PFSK-1 (cell line): ENCODE results near the gene ZHX3.

ENCODE experiments used
- FOXP2 ChIP-seq: optimal IDR thresholded peaks from 2 replicates; pipeline ENCODE3; 2011; ENCODE audit warnings: borderline replicate concordance, control low read depth, inconsistent platforms; ENCODE audit not compliant: insufficient read depth; ENCODE audit errors: extremely low read length, extremely low read depth
- POLR2AphosphoS5 ChIP-seq: IDR thresholded peaks from 2 replicates; pipeline ENCODE4 v1.6.1; 2012; ENCODE audit warnings: low read depth, mild to moderate bottlenecking, control low read depth, low read length, moderate library complexity
- SIN3A ChIP-seq: IDR thresholded peaks from 2 replicates; pipeline ENCODE4 v1.6.1; 2012; ENCODE audit warnings: mild to moderate bottlenecking, low read length, moderate library complexity, borderline replicate concordance; ENCODE audit not compliant: insufficient read depth
- TAF1 ChIP-seq: IDR thresholded peaks from 2 replicates; pipeline ENCODE4 v1.6.1; 2012; ENCODE audit warnings: low read length, control low read depth, borderline replicate concordance; ENCODE audit not compliant: insufficient read depth
- TF ChIP-seq, protein P1 (sequence below), 2 experiments: IDR thresholded peaks; 2 replicates each; pipeline versions ENCODE4 v1.6.1 to v1.8.0; 2011 to 2012; ENCODE audit warnings: low read depth in 2 of 2, low read length in 2 of 2, control low read depth in 1 of 2, inconsistent platforms in 1 of 2, mild to moderate bottlenecking in 1 of 2, moderate library complexity in 1 of 2; ENCODE audit not compliant: insufficient read depth in 1 of 2

The ZHX3 gene

DNA sequence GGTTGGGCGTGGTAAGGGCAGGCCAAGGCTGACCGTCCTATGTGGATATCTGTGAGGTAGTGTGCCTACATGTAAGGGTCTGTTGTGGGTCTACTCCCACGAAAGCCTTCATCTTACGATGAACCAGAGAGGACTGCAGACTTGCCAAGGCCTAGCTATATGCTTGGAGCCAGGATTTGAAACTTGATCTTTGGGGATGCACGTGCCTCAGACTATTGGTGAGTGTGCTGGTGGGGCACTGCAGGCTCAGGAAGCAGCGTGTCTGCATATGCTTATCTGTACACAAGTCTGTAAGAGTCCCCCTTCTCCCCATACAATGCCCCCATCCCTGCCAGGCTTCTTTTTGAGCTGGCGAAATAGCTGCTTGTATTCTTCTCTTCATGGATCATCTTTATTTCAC is 162.3 kb downstream of the ZHX3 start:
- TF ChIP-seq, protein P1, sequence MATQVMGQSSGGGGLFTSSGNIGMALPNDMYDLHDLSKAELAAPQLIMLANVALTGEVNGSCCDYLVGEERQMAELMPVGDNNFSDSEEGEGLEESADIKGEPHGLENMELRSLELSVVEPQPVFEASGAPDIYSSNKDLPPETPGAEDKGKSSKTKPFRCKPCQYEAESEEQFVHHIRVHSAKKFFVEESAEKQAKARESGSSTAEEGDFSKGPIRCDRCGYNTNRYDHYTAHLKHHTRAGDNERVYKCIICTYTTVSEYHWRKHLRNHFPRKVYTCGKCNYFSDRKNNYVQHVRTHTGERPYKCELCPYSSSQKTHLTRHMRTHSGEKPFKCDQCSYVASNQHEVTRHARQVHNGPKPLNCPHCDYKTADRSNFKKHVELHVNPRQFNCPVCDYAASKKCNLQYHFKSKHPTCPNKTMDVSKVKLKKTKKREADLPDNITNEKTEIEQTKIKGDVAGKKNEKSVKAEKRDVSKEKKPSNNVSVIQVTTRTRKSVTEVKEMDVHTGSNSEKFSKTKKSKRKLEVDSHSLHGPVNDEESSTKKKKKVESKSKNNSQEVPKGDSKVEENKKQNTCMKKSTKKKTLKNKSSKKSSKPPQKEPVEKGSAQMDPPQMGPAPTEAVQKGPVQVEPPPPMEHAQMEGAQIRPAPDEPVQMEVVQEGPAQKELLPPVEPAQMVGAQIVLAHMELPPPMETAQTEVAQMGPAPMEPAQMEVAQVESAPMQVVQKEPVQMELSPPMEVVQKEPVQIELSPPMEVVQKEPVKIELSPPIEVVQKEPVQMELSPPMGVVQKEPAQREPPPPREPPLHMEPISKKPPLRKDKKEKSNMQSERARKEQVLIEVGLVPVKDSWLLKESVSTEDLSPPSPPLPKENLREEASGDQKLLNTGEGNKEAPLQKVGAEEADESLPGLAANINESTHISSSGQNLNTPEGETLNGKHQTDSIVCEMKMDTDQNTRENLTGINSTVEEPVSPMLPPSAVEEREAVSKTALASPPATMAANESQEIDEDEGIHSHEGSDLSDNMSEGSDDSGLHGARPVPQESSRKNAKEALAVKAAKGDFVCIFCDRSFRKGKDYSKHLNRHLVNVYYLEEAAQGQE (IDR thresholded peaks at IDR 0.05; ENCODE audit: insufficient read depth in 1 of 2, low read depth in 2 of 2, low read length in 2 of 2) = no peak
- TF ChIP-seq POLR2AphosphoS5 = no peak
- TF ChIP-seq TAF1 = no peak
- no peak for TF ChIP-seq SIN3A
- TF ChIP-seq FOXP2 = no peak

GRCh38 chr20:41154436-41155176 is 162.9 kb downstream of the ZHX3 start:
- TF ChIP-seq, protein P1 (IDR thresholded peaks at IDR 0.05; ENCODE audit: insufficient read depth in 1 of 2, low read depth in 2 of 2, low read length in 2 of 2) = no peak
- TF ChIP-seq SIN3A (no peak), POLR2AphosphoS5 (no peak), FOXP2 (no peak), TAF1 (no peak)

DNA sequence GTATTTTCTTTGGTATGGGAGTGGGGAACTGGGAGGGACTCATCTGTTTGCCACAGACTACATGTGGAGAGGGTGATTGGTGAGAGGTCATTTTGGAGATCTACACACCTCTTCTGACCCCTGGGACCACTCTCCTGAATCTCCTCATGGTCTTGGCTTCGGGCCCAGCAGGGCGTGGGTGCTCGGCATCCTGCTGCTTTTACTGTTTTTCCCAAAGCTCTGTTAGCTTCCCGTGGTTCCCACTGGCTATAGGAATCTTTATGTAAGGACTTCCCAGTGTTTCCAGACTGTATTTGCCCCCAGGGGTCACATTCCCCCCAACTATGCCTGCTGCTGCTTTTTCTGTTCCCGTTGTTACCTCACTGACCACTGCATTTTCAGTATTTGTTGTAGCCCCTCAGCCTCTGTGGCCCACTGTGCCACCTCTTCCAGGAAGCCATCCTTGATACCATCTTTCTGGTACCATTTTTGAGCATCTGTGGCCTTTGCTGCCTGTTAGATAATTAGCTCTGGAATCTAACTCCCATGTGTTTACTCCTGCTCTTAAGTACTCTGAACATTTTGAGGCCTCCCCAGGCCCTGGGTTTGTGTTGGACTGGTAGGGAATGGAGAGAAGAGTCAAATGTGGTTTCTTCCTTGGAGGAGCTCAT is 165.3 kb downstream of the ZHX3 start:
- TF ChIP-seq TAF1 = no peak

DNA sequence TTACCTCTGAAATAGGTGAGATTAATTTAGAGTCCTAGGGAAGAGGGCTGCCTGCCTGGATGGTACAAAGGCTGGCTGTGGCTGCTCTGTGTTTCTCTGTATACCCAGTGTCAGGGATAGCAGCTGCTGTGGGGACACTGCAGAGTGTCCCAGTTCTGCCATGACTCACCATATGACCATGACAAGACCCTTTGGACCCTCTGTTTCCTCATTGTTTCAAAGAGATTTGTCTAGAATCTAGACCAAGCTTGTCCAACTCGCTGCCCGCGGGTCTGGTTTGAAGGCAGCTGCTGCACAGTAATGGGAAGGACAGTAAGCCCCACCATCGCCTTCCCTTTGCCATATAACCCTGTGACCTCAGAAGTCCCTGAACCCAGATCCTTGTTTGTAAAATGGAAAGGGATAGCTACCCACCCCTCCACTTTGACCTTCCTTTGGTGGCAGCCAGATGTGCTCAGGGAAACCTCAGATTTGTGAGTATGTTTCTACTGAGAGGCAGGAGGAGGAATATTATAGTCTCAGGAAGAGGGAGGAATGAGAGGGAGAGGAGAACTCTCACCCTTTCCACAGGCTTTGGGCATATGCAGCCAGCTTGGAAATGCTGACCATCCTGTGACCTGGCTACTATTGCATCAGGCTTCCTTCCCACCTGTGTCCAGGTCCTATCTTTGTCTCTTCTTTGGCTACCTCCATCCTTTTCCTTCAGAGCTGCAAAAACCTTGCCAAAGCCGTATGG is 166.2 kb downstream of the ZHX3 start:
- no peak for TF ChIP-seq TAF1
- no peak for TF ChIP-seq POLR2AphosphoS5
- TF ChIP-seq SIN3A = no peak
- TF ChIP-seq, protein P1 (IDR thresholded peaks at IDR 0.05; ENCODE audit: insufficient read depth in 1 of 2, low read depth in 2 of 2, low read length in 2 of 2) = no peak
- TF ChIP-seq FOXP2 = no peak

GRCh38 chr20:41150664-41151063 is 166.9 kb downstream of the ZHX3 start:
- no peak for TF ChIP-seq TAF1
- no peak for TF ChIP-seq FOXP2
- TF ChIP-seq POLR2AphosphoS5 = no peak
- TF ChIP-seq, protein P1 (IDR thresholded peaks at IDR 0.05; ENCODE audit: insufficient read depth in 1 of 2, low read depth in 2 of 2, low read length in 2 of 2) = no peak
- no peak for TF ChIP-seq SIN3A
